Sigmoid colon (tissue), 4 donors: ENCODE results near the gene TENM4.

ENCODE experiments used
- CTCF ChIP-seq, 4 experiments: fragments of 450-650 bp in 3 of 4; fragments of 200-600 bp in 1 of 4; IDR thresholded peaks; one replicate each; pipeline ENCODE4 v1.5.1; 2016 to 2019; ENCODE audit warnings: antibody characterized with exemption in 4 of 4, mild to moderate bottlenecking in 3 of 4, moderate library complexity in 2 of 4
- EP300 ChIP-seq, 4 donors: sonication (generic); formaldehyde crosslinking; IDR thresholded peaks; one replicate each; pipeline ENCODE4 v1.6.1; 2017; ENCODE audit warnings: antibody characterized with exemption in 4 of 4
- POLR2A ChIP-seq, 2 donors: fragments of 450-650 bp; IDR thresholded peaks; one replicate each; pipeline ENCODE4 v1.6.1; 2016; ENCODE audit warnings: antibody characterized with exemption in 2 of 2, mild to moderate bottlenecking in 2 of 2, moderate library complexity in 2 of 2
- POLR2AphosphoS5 ChIP-seq, 4 donors: sonication (generic); formaldehyde crosslinking; IDR thresholded peaks; one replicate each; pipeline ENCODE4 v1.6.1; 2017; ENCODE audit warnings: antibody characterized with exemption in 4 of 4

GRCh38 chr11:78641541-78641940, 799.3 kb downstream of the TENM4 start:
- no peak for TF ChIP-seq CTCF (IDR thresholded peaks at IDR 0.05)
- no peak for TF ChIP-seq EP300 (IDR thresholded peaks at IDR 0.05)
- no peak for TF ChIP-seq POLR2A (IDR thresholded peaks at IDR 0.05)
- TF ChIP-seq POLR2AphosphoS5 (IDR thresholded peaks at IDR 0.05) = no peak
